GM18868 (cell line): ENCODE measurements around the gene XIRP2.
"Not testable (repeated sequence)": the region's sequence is repeated elsewhere in the genome, so short reads cannot be mapped to it uniquely, and the experiment has no call there.

Experiments
- ATAC-seq: cut with Tn5 transposase; IDR thresholded peaks from one replicate; pipeline ENCODE4 v1.9.1; 2021; ENCODE audit warnings: mild to moderate bottlenecking, moderate library complexity; ENCODE audit not compliant: unreplicated experiment

Gene XIRP2

GRCh38 chr2:167191588-167191987 lies 303.3 kb downstream of the XIRP2 start:
- no peak for ATAC-seq

DNA sequence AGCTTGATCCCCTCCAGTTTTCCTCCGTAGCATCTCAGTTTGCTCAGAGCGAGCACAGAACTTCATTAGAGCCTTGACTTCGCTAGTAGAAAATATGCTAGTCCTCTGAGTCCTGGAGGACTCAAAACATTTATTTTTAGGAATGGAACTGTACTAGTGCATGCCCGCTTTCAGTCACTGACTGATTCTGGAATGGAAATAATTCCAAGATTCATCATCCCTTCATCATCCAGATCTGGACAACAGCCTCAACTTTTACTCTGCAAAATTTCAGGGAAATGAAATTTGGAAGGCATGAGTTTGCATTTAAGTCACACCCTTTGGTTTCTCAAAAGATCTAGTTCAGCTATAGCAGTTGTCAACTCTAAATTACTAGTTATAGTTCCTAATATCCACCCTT lies 304.6 kb downstream of the XIRP2 start:
- ATAC-seq, result no peak

DNA sequence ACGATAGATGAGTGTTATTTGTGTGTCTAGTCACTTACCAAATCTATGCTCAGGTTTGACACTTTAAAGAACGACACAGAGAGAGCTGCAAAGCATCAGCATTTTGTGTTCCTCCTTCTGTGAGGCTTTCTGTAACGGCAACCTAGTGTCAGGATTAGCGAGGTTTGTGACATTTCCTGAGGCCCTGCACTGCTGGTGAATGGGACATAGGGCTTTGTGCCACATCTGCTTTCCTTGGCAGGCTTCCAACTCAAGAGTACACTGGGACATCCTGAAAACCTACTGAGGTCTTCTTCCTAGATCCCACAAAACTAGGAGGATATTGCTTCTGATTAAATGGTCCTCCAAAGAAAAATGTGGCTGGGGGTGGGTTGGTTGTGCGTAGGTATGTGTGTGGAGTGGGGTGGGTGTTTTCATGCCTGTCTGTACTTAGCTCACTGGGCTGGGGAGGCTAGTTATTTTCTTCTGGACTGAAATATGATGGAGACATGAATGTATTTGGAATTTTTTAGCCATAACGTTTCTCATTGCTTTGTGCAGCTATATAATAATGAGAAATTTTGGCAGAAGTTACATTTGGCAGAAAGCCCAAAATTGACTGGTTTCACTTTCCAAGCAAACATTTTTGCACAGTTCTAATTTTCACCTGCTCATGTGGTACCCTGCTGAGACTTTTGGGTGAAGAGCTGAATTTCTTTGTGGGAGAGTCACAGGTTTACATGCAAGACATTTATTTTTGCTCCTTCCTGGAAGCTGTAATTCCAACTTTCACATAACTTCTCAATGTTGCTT lies 308.4 kb downstream of the XIRP2 start:
- ATAC-seq, result peak; percentile 49

- ATAC-seq, result no peak
Observed at GRCh38 chr2:167198009-167198408, 309.7 kb downstream of the XIRP2 start.

- ATAC-seq, result no peak
Observed at GRCh38 chr2:167198576-167198975, 310.3 kb downstream of the XIRP2 start.

DNA sequence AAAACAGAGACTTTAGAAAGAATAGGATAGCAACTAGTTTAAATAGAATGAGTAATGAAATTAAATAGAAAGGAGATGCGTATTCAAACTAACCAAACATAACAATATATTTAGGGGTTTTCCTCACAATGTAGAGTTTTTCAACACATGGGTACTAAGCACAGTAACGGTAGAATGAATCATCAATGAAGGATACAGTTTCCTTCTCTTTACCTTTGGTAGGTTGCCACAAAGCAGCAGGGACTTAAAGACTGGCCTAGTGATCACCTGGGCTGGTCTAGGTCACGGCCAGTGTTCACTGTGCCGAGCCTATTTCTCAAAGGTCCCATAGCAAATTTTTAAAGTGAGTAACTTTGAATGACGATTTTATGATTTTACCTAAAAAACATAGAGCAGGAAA lies 311.7 kb downstream of the XIRP2 start:
- no peak for ATAC-seq

- ATAC-seq, result no peak
Observed at GRCh38 chr2:167209784-167210183, 321.5 kb downstream of the XIRP2 start.

- ATAC-seq, result peak; percentile 96
Observed at GRCh38 chr2:167212014-167212648, 323.9 kb downstream of the XIRP2 start.

DNA sequence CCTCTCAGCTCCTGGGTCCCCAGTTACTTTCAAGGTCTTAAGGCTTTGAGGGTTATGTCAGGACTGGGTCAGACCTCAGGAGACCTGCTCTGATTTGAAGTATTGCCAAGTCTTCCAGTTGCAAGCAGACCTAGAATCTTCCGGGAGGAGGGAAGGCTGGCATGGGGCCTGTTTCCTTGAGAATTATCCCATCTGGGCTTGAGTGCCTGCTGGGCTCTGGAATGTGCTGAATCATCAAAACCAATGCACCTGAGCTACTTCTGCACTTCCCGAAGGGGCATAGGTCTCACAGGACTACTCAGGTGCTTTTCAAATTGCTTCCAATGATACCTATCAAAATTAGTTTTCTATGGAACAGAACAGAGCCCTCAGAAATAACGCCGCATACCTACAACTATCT lies 327.3 kb downstream of the XIRP2 start:
- ATAC-seq, result no peak

GRCh38 chr2:167237478-167237877 lies 349.2 kb downstream of the XIRP2 start:
- no peak for ATAC-seq

- no peak for ATAC-seq
Observed at GRCh38 chr2:167240671-167241070, 352.4 kb downstream of the XIRP2 start.

GRCh38 chr2:167249197-167249596 lies 360.9 kb downstream of the XIRP2 start:
- no peak for ATAC-seq

DNA sequence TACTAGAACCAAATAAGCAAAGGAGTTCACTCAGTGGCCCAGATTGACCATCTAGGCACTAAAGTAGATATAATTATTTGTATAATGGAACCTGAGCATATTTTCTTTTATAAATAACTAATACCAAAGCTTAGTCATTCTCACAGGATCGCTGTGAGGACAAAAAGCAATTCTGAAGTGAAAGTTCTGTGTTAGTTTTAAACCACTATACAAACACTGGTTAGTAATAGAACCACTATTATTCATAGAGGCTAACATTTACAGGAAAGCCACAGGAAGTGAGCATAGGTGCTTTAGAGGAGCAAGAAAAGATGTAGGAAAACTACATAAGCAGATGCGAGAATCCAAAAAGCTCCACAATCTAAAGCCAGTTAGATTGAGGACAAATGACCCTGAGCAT lies 364.7 kb downstream of the XIRP2 start:
- ATAC-seq, result no peak

DNA sequence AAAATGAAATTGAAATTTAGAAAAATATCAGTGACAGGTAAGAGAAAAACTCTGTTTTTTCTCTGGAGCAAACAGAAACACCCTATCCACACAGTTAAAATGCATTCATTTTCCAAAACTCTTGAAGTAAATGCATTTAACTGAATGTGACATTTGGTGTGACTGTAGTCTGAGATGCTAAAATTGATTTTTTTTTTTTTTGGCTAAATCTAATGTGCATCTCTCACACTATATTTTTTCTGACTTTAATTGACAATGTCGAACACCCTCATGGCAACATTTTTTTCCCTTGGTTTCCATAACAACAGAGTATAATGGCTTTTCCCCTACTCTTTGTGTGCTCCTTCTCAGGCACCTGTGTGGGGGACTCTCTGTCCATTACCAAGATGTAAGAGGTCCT lies 366.4 kb downstream of the XIRP2 start:
- no peak for ATAC-seq

- no peak for ATAC-seq
Observed at GRCh38 chr2:167258712-167259111, 370.4 kb downstream of the XIRP2 start.

DNA sequence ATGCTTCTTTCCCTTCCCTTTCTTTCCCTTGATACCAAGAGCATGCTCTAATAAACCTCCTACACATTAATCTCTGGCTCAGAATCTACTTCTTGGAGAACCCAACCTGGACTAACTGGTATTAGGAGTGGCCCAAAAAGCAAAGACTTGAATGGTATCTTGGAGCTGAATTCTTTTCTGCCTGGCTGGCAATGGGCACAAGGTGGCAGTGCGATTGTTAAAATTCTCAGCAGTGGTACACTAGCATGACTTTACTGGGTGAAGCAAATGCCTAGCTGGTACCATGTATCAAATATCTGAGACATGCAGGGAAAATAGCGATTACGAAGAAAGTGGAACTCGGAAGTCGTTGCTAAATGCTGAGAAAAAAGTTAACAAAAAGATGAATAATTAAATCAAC lies 376.1 kb downstream of the XIRP2 start:
- peak; percentile 58 for ATAC-seq

DNA sequence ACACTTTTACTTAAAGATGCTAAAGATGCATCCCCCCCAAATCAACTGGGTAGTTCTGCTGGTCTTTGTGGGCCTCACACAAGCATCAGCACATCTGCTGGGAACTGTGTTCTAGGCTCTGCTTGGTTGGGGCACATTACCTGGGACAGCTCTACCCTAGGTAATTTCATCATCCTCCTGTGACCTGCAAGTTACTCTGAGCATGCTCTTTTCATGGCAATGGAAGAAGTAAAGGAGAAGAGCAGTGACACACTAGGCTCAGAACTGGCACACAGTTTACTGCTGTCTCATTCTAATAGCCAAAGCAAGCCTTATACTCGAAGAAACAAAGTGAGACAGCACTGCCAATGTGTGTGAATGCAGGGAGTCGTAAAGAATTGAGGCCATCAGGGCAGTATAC lies 376.7 kb downstream of the XIRP2 start:
- no peak for ATAC-seq

DNA sequence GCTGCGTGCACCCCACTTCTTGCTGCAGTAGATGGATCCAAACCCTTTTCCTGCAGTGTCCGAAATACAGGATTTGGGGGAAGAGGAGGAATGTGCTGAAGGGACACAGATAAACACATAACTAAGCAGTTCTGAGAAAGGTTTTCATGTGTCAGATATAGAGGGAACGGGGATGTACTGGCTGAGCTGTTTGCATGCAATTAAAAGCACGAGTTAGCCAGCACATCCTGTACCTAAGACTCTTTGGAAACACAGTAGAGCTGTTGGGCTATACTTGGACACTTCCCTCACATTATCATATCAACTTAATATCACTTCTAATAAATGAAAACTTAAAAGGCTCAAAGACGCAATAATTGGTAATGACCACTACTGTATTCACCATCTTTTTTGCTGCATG lies 377.4 kb downstream of the XIRP2 start:
- ATAC-seq, result no peak

DNA sequence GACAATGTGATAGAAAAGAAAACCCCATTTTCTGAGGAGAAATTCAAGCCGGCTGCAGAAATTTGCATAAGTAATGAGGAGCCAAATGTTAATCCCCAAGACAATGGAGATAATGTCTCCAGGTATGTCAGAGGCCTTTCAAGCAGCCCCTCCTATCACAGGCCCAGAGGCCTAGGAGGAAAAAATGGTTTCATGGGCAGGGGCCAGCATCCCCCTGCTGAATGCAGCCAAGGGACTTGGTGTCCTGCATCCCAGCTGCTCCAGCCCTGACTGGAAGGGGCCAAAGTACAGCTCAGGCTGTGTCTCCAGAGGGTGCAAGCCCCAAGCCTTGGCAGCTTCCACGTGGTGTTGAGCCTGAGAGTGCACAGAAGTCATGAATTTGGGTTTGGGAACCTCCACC lies 380.0 kb downstream of the XIRP2 start:
- ATAC-seq, result not testable (repeated sequence)

DNA sequence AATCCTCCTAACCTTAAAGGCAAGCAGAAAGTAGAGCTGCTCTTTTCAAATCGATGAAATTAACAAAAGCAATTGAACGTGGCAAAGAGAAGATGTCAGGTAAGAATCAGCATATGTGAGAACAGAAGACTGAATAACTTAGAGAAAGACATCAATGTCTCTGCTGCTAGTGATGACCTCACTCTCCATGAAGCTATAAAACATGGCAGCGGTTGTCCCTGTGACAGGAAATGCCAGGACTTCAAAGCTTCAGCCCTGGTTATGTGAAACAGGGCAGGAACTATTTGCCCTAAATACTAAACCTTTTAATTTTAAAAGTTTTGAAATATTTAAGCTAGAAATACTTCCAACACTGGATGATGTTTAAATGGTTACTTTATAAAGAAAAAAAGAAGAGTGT lies 383.7 kb downstream of the XIRP2 start:
- no peak for ATAC-seq

- no peak for ATAC-seq
Observed at GRCh38 chr2:167275046-167275445, 386.8 kb downstream of the XIRP2 start.

DNA sequence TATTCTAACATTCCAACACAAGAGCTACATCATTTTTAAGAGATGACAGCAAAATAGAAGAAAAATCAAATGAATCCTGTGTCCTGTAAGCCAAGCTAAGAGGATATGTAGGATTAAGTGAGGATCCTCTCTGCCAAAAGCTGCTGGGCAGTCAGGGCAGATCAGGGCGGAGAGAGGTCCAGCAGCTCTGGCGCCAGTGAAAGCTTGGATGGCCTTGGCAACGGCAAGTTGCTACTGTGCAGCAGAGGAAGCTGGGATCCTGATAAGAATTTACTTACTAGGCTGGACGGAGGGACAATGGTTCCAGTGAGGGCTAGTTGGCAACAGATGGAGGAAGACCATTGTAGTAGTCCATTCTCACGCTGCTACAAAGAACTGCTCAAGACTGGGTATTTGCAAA lies 391.5 kb downstream of the XIRP2 start:
- no peak for ATAC-seq

GRCh38 chr2:167287212-167287611 lies 398.9 kb downstream of the XIRP2 start:
- ATAC-seq, result no peak
